ENCODE data around the gene ANKRD27. TPM values are rescaled to one million over a fixed set of nuclear protein-coding genes. Genes with fewer than 3 reads are reported as not detected.
A peak's percentile ranks its signal among the peaks of the same experiment; 100 is the strongest.

ANKRD27 gene
- total RNA-seq, 1 donor = 31.5 TPM

- no peak overlapping the region for H3K4me2 ChIP-seq (ENCODE audit: insufficient read depth, low read length)
- H3K4me3 ChIP-seq (ENCODE audit: insufficient read depth, low read length) = no peak overlapping the region
- H3K79me2 ChIP-seq (ENCODE audit: insufficient read depth, low read length) = no peaks in the 10 kb centered on the region
- no peak overlapping the region for H2AFZ ChIP-seq (ENCODE audit: low read length)
- H3K27ac ChIP-seq (ENCODE audit: low read depth, low read length) = no peak overlapping the region
- H3K9me3 ChIP-seq (ENCODE audit: low read depth, low read length) = no peaks in the 10 kb centered on the region
- no peaks in the 10 kb centered on the region for H3K27me3 ChIP-seq (ENCODE audit: insufficient read depth, low read length)
- H4K20me1 ChIP-seq (ENCODE audit: insufficient read depth, low read length) = no peaks in the 10 kb centered on the region
- no peaks in the 10 kb centered on the region for H3K4me1 ChIP-seq (ENCODE audit: insufficient read depth, low read length)
- TF ChIP-seq, protein P1, sequence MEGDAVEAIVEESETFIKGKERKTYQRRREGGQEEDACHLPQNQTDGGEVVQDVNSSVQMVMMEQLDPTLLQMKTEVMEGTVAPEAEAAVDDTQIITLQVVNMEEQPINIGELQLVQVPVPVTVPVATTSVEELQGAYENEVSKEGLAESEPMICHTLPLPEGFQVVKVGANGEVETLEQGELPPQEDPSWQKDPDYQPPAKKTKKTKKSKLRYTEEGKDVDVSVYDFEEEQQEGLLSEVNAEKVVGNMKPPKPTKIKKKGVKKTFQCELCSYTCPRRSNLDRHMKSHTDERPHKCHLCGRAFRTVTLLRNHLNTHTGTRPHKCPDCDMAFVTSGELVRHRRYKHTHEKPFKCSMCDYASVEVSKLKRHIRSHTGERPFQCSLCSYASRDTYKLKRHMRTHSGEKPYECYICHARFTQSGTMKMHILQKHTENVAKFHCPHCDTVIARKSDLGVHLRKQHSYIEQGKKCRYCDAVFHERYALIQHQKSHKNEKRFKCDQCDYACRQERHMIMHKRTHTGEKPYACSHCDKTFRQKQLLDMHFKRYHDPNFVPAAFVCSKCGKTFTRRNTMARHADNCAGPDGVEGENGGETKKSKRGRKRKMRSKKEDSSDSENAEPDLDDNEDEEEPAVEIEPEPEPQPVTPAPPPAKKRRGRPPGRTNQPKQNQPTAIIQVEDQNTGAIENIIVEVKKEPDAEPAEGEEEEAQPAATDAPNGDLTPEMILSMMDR (IDR thresholded peaks at IDR 0.05; ENCODE audit: extremely low read depth, low read depth, low read length) = no peak
- no peak for DNase-seq (ENCODE audit: insufficient read length, low spot score, missing footprints)
- peaks cover 37% of the 10 kb centered on the region for H3K36me3 ChIP-seq (ENCODE audit: insufficient read depth, low read length)
Measured at GRCh38 chr19:32605544-32605943, 69.4 kb downstream of the ANKRD27 start.

DNA sequence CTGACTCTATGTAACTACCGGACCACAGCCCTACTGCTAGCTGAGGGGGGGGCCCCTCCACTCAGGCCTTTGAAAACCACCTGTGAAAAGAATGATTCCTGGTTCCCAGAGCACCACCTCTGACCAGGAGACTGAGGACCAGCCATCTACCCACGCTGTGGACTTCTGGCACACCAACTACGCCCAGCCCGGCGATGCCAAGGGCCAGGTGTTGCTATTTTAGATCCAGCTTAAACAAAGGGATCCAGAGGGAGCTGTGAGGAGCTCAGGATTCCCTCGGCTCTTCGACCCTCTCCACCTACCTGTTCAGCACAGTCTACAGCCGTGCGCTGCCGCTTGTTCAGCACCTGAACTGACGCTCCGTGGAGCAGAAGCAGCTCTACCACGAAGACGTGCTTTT, 71.0 kb downstream of the ANKRD27 start:
- TF ChIP-seq, protein P1 (IDR thresholded peaks at IDR 0.05; ENCODE audit: extremely low read depth, low read depth, low read length) = no peak
- H3K27ac ChIP-seq (ENCODE audit: low read depth, low read length) = no peak overlapping the region
- H3K4me3 ChIP-seq (ENCODE audit: insufficient read depth, low read length) = no peak overlapping the region
- H3K4me2 ChIP-seq (ENCODE audit: insufficient read depth, low read length) = no peak overlapping the region
- peaks cover 42% of the 10 kb centered on the region for H3K36me3 ChIP-seq (ENCODE audit: insufficient read depth, low read length)
- no peaks in the 10 kb centered on the region for H3K79me2 ChIP-seq (ENCODE audit: insufficient read depth, low read length)
- H4K20me1 ChIP-seq (ENCODE audit: insufficient read depth, low read length) = no peaks in the 10 kb centered on the region
- no peak for DNase-seq (ENCODE audit: insufficient read length, low spot score, missing footprints)
- H3K4me1 ChIP-seq (ENCODE audit: insufficient read depth, low read length) = no peaks in the 10 kb centered on the region
- H2AFZ ChIP-seq (ENCODE audit: low read length) = no peak overlapping the region
- H3K27me3 ChIP-seq (ENCODE audit: insufficient read depth, low read length) = no peaks in the 10 kb centered on the region
- H3K9me3 ChIP-seq (ENCODE audit: low read depth, low read length) = no peaks in the 10 kb centered on the region

DNA sequence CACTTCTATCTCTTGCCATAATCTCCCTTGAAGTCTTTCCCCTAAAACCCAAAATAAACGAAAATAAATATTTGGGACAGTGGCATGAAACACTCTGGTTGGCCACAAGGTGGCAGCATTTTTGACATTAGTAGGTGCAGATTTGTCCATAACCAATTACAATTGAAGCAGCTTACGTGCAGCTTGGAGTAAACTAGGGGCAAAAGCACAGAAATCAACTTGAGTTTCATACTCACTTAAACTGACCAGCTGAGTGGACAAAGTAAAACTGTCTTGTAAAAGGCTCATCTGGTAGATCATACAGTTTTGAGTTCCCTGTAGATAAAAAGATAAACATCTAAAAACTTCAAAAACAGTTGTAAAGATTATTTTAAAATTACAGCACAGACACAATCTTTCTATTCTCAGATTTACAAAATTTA, 75.2 kb downstream of the ANKRD27 start:
- no peak overlapping the region for H3K4me2 ChIP-seq (ENCODE audit: insufficient read depth, low read length)
- no peak overlapping the region for H3K4me3 ChIP-seq (ENCODE audit: insufficient read depth, low read length)
- H3K27ac ChIP-seq (ENCODE audit: low read depth, low read length) = no peak overlapping the region
- no peaks in the 10 kb centered on the region for H3K4me1 ChIP-seq (ENCODE audit: insufficient read depth, low read length)
- H4K20me1 ChIP-seq (ENCODE audit: insufficient read depth, low read length) = no peaks in the 10 kb centered on the region
- DNase-seq (ENCODE audit: insufficient read length, low spot score, missing footprints) = peak; percentile 85
- H3K79me2 ChIP-seq (ENCODE audit: insufficient read depth, low read length) = no peaks in the 10 kb centered on the region
- H2AFZ ChIP-seq (ENCODE audit: low read length) = no peak overlapping the region
- no peaks in the 10 kb centered on the region for H3K27me3 ChIP-seq (ENCODE audit: insufficient read depth, low read length)
- peaks cover 55% of the 10 kb centered on the region for H3K36me3 ChIP-seq (ENCODE audit: insufficient read depth, low read length)
- TF ChIP-seq, protein P1 (IDR thresholded peaks at IDR 0.05; ENCODE audit: extremely low read depth, low read depth, low read length) = peak; percentile 88
- H3K9me3 ChIP-seq (ENCODE audit: low read depth, low read length) = no peaks in the 10 kb centered on the region

DNA sequence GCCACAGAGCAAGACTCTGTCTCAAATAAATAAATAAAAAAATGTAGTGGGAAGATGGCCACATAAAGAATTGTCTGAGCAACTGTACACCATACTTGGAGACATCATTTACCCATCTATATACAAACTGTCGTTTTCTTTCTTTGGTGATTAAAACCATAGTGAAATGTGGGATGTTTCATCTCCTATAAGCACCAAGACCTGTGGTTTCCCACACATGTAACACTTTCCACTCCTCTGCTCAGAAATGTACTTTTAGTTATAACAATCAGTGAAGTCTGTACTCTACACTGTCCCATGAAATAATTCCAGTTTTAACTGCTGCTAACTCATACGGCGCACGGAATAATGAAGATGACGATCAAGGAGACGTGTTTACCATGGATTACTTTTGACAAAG, 75.7 kb downstream of the ANKRD27 start:
- Histone ChIP-seq H2AFZ (ENCODE audit: low read length) (no peak overlapping the region), H3K4me2 (ENCODE audit: insufficient read depth, low read length) (no peak overlapping the region), H3K27me3 (ENCODE audit: insufficient read depth, low read length) (no peaks in the 10 kb centered on the region), H3K4me3 (ENCODE audit: insufficient read depth, low read length) (no peak overlapping the region), H3K9me3 (ENCODE audit: low read depth, low read length) (no peaks in the 10 kb centered on the region), H3K36me3 (ENCODE audit: insufficient read depth, low read length) (peaks cover 57% of the 10 kb centered on the region), H3K79me2 (ENCODE audit: insufficient read depth, low read length) (no peaks in the 10 kb centered on the region), H3K27ac (ENCODE audit: low read depth, low read length) (no peak overlapping the region), H4K20me1 (ENCODE audit: insufficient read depth, low read length) (no peaks in the 10 kb centered on the region), H3K4me1 (ENCODE audit: insufficient read depth, low read length) (no peaks in the 10 kb centered on the region)
- no peak for DNase-seq (ENCODE audit: insufficient read length, low spot score, missing footprints)
- TF ChIP-seq, protein P1 (IDR thresholded peaks at IDR 0.05; ENCODE audit: extremely low read depth, low read depth, low read length) = no peak

All from osteoblast (primary cell).